Activated CD4-positive, alpha-beta T cell treated with anti-CD3 and anti-CD28 coated beads for 36 hours (primary cell): ENCODE data around the gene PAPSS1. TPM values are rescaled to one million over a fixed set of nuclear protein-coding genes. Genes with fewer than 3 reads are reported as not detected.

Source experiments
- total RNA-seq, 2 experiments: library from RNA; stranded (reverse); gene quantifications; one replicate each; pipeline ENCODE4 v1.2.3, GENCODE V29; 2021

PAPSS1 gene
- total RNA-seq, 2 experiments from 2014 or later: 31.0 to 37.6 TPM

Other genes starting within 250 kb of the PAPSS1 start
- 1 to 10 TPM in 1 of 2 experiments, under 1 TPM in 1; 0.84 to 1.8 TPM for gene SGMS2, start 104.7 kb upstream of the PAPSS1 start, total RNA-seq
- 1 to 10 TPM; 2.3 to 2.4 TPM for gene CYP2U1, start 211.3 kb upstream of the PAPSS1 start, total RNA-seq